ENCODE data around the gene GNA14. TPM values are rescaled to one million over a fixed set of nuclear protein-coding genes. Genes with fewer than 3 reads are reported as not detected.

The GNA14 gene
- total RNA-seq, 2 donors from 2014 or later, result 1.6 to 5.3 TPM

DNA sequence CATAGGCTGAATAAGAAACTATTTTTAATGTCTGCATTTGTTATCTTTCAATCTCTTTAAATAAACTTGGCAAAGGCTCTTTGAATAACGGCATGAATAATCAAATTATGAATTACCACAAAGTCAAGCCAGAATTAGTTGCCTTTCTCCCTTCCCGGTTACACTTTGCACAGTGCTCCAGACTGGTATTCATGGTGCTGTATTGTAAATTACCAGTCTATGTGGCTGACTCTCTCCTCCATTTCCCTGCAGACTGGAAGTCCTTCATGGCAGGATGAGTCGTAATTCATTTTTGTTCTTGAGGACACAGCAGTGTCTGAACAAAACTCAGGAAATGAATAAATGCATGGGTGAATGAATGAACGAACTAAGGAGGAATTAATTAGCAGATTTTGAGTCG is 142.9 kb downstream of the GNA14 start:
- Histone ChIP-seq H3K36me3 (replicated peaks in 1 of 2; ENCODE audit: insufficient read depth in 1 of 2, low read depth in 2 of 2) (no peaks in the 10 kb centered on the region), H3K4me1 (no peaks in the 10 kb centered on the region), H3K9me3 (no peaks in the 10 kb centered on the region), H3K27ac (no peak overlapping the region), H3K4me3 (no peak overlapping the region), H3K27me3 (no peaks in the 10 kb centered on the region)
- DNase-seq (no peak), ATAC-seq (no peak)
- intact Hi-C loops (cut with DNase I), result no loop called here
- no peak for TF ChIP-seq POLR2A (IDR thresholded peaks at IDR 0.05)
- TF ChIP-seq, protein P1, sequence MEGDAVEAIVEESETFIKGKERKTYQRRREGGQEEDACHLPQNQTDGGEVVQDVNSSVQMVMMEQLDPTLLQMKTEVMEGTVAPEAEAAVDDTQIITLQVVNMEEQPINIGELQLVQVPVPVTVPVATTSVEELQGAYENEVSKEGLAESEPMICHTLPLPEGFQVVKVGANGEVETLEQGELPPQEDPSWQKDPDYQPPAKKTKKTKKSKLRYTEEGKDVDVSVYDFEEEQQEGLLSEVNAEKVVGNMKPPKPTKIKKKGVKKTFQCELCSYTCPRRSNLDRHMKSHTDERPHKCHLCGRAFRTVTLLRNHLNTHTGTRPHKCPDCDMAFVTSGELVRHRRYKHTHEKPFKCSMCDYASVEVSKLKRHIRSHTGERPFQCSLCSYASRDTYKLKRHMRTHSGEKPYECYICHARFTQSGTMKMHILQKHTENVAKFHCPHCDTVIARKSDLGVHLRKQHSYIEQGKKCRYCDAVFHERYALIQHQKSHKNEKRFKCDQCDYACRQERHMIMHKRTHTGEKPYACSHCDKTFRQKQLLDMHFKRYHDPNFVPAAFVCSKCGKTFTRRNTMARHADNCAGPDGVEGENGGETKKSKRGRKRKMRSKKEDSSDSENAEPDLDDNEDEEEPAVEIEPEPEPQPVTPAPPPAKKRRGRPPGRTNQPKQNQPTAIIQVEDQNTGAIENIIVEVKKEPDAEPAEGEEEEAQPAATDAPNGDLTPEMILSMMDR (IDR thresholded peaks at IDR 0.05), result no peak
- 71 to 76% methylated on average over 5 of the region's 5 CpGs for WGBS, 2 donors

DNA sequence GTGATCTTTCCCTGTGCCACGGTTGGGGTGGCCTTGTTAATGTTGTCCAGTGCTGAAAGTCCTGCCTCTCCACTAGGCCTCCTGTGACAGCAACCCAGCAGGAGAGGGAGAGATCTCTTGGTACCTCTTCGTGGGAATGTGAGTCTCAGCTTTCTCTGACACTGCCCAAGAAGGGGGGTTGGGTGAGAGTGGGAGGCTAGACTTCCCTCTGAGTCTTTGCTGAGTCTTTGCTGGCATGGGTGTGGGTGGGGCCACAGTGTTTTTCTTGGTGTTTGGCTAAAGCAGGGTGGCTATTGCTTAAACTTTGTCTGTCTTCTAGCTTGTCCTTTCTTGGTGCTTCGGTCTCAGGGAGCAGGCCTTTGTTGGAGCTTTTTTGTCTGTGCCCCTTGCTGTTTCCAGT is 145.6 kb downstream of the GNA14 start:
- TF ChIP-seq POLR2A (IDR thresholded peaks at IDR 0.05), result no peak
- TF ChIP-seq, protein P1 (IDR thresholded peaks at IDR 0.05), result no peak
- intact Hi-C loops (cut with DNase I), result no loop called here
- H3K36me3 ChIP-seq (replicated peaks in 1 of 2; ENCODE audit: insufficient read depth in 1 of 2, low read depth in 2 of 2), result no peaks in the 10 kb centered on the region
- DNase-seq, result no peak
- WGBS, 2 donors, result 73 to 79% methylated on average over 3 of the region's 3 CpGs
- ATAC-seq, result no peak
- no peaks in the 10 kb centered on the region for H3K27me3 ChIP-seq
- no peak overlapping the region for H3K4me3 ChIP-seq
- no peaks in the 10 kb centered on the region for H3K9me3 ChIP-seq
- H3K27ac ChIP-seq, result no peak overlapping the region
- no peaks in the 10 kb centered on the region for H3K4me1 ChIP-seq

DNA sequence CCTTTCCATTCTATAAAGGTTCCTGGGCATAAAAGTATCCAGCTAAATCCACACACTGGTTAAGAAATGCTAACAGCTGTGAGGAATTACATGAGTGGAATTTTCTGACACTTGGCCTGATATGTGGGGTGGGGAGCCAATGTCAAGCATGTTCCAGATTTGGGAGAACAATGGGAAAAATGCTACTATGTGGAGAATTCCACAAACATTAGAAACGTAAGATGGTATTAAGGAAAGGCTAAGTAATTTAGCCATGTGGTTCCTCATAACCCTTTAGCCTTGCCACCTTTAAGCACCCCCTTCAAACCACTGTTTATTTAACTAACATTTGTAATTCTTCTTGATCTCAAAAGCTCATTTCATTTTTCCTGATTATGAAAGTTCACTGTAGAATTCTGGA is 149.2 kb downstream of the GNA14 start:
- Histone ChIP-seq H3K36me3 (replicated peaks in 1 of 2; ENCODE audit: insufficient read depth in 1 of 2, low read depth in 2 of 2) (no peaks in the 10 kb centered on the region), H3K27ac (no peak overlapping the region), H3K9me3 (no peaks in the 10 kb centered on the region), H3K4me1 (no peaks in the 10 kb centered on the region), H3K4me3 (no peak overlapping the region), H3K27me3 (no peaks in the 10 kb centered on the region)
- no peak for ATAC-seq
- WGBS, 2 donors, result 67 to 84% methylated on average over 1 of the region's 1 CpG
- no peak for TF ChIP-seq POLR2A (IDR thresholded peaks at IDR 0.05)
- TF ChIP-seq, protein P1 (IDR thresholded peaks at IDR 0.05), result no peak
- no peak for DNase-seq
- intact Hi-C loops (cut with DNase I), result no loop called here

DNA sequence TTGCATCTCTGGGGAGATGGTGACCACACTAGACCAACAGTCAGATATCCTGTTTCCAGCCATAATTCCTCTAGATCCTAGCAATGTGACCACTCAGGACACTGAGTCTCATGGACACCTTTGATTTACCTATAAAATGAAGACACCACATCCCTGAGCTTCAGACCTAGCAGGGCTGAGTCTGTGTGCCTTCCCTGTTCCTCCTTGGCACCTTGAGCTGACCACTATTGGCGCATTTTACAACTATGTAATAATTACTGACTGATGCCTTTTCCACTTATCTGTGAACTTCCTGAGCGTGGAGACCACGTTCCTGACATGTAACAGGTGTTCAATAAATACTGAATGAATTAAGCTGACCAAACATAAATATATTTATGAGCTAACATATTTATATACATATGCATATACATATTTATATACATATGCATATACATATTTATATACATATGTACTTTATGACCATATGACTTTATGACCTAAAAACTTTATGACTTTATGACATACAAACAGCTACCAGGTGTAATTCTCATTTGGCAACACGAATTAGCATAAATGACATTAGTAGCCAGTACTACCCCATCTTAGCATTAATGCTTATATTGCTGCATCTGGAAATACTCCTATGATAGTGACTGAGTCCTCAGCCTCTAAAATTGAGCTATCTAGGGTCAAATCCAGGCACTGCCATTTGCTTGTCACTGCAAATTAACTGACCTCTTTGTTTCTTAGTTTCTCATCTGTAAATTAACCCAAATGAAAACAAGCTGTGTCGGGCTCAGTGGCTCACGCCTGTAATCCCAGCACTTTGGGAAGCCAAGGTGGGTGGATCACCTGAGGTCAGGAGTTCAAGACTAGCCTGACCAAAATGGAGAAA is 150.6 kb downstream of the GNA14 start:
- no peak overlapping the region for H3K27ac ChIP-seq
- no peaks in the 10 kb centered on the region for H3K36me3 ChIP-seq (replicated peaks in 1 of 2; ENCODE audit: insufficient read depth in 1 of 2, low read depth in 2 of 2)
- no peaks in the 10 kb centered on the region for H3K9me3 ChIP-seq
- intact Hi-C loops (cut with DNase I), result no loop called here
- WGBS, 2 donors, result 83 to 91% methylated on average over 6 of the region's 6 CpGs
- no peak for ATAC-seq
- TF ChIP-seq, protein P1 (IDR thresholded peaks at IDR 0.05), result no peak
- TF ChIP-seq POLR2A (IDR thresholded peaks at IDR 0.05), result no peak
- no peaks in the 10 kb centered on the region for H3K27me3 ChIP-seq
- no peaks in the 10 kb centered on the region for H3K4me1 ChIP-seq
- no peak overlapping the region for H3K4me3 ChIP-seq
- no peak for DNase-seq
